ENCODE measurements around the gene ARL4A. TPM values are rescaled to one million over a fixed set of nuclear protein-coding genes. Genes with fewer than 3 reads are reported as not detected.

Gene ARL4A
- total and polyA plus RNA-seq, 9 of the 15 experiments (the other 6 are each of a cell fraction or from before 2014, with no cell fraction given) = 118 to 688 (median 172) TPM

- TF ChIP-seq HINFP (tag; conservative IDR thresholded peaks at IDR 0.05; ENCODE audit: low read depth) (no peak), NR4A1 (CRISPR knock-in tag; IDR thresholded peaks at IDR 0.05) (0 out of 2 replicates have a peak, but pooled peaks have one; percentile 48), NR4A1 (tag; IDR thresholded peaks at IDR 0.05) (no peak), KAT7 (CRISPR knock-in tag; IDR thresholded peaks at IDR 0.05; ENCODE audit: borderline replicate concordance) (no peak), RFX5 (IDR thresholded peaks at IDR 0.05; ENCODE audit: low read depth, low read length) (no peak), IFI16 (CRISPR knock-in tag; IDR thresholded peaks at IDR 0.05) (0 out of 2 replicates have a peak, but pooled peaks have one; percentile 57), ZNF740 (CRISPR knock-in tag; IDR thresholded peaks at IDR 0.05) (no peak), ZNF740 (tag; IDR thresholded peaks at IDR 0.05) (no peak; a peak in 1 of 4 replicates), FOXA3 (CRISPR knock-in tag; conservative IDR thresholded peaks at IDR 0.05 in 1 of 2, IDR thresholded peaks at IDR 0.05 in 1 of 2) (no peak), CBX5 (IDR thresholded peaks at IDR 0.05; ENCODE audit: borderline replicate concordance, low read depth) (no peak), CBFA2T3 (IDR thresholded peaks at IDR 0.05) (no peak), ETV1 (tag; conservative IDR thresholded peaks at IDR 0.05; ENCODE audit: low read depth) (peak; percentile 6; the same call in 1 of the 2 replicates), ZNF518B (CRISPR knock-in tag; IDR thresholded peaks at IDR 0.05) (0 out of 2 replicates have a peak, but pooled peaks have one; percentile 14), FOXK1 (CRISPR knock-in tag; IDR thresholded peaks at IDR 0.05; ENCODE audit: borderline replicate concordance) (no peak), EZH2 (IDR thresholded peaks at IDR 0.05; ENCODE audit: borderline replicate concordance, low read depth, low read length) (no peak), ID3 (CRISPR knock-in tag; IDR thresholded peaks at IDR 0.05) (no peak), ID3 (tag; IDR thresholded peaks at IDR 0.05) (no peak), SIN3A (IDR thresholded peaks at IDR 0.05; ENCODE audit: borderline replicate concordance in 2 of 2, control insufficient read depth in 1 of 2, low read depth in 2 of 2, low read length in 2 of 2) (no peak), ZBTB34 (CRISPR knock-in tag; IDR thresholded peaks at IDR 0.05) (no peak), POLR3G (IDR thresholded peaks at IDR 0.05; ENCODE audit: extremely low read depth, insufficient read length, insufficient replicate concordance) (no peak)
These were observed 28.8 kb downstream of the ARL4A start (continued) for GRCh38 chr7:12716134-12716681.
